ENCODE data around the gene FUT7. TPM values are rescaled to one million over a fixed set of nuclear protein-coding genes. Genes with fewer than 3 reads are reported as not detected.
A peak's percentile ranks its signal among the peaks of the same experiment; 100 is the strongest.

FUT7 gene
- total and polyA plus RNA-seq, 2 of the 13 experiments (the other 11 are each of a cell fraction or from before 2014, with no cell fraction given), result 0.05 TPM; not detected in 1

DNA sequence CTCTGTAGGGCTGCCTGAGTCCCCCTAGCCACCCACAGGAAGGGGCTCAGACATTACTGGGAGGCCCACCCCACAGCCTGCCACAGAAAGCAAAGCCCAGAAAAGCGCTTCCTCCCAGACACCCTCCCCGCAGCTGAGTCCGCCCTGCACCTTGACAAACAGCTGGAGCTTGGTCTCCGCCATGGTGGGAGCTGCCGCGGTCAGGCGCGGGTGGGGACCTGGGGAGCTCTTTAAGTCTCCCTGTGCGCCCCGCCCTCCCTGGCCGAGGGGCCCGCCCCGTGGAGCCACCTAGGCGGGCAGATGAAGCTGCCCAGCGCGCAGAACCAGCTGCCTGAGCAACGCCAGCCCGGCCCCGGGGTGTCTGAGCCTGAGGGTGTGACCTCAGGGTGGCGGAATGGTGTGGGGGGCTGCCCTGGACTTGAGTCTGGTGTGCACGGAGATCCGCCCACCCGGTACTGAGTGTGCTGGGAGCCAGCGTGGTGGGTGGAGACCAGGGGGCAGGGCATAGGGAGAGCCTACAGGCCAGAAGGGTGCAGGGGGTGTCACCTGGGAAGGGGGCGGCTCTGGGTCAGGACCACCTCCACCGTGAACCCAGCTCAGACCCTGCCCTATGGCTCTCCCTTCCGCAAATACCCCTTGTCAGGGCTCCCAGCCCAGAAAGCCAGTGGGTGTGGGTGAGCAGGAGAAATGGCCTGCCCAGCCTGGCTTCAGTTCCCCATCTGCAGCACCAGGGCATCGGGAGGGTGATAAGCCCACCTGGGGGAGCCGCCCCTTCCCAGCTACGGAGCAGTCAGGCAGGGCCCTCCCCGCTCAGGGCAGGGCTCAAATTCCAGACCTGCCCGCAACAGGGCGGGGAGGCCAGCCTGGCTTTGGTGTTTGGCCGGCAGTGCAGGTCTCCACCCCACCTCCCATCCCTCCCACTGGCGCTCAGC lies 35.3 kb downstream of the FUT7 start, which contains the start of gene CLIC3 (continued):
- TF ChIP-seq THAP9 (CRISPR knock-in tag; IDR thresholded peaks at IDR 0.05; ENCODE audit: borderline replicate concordance) (peak; percentile 92), RELA (CRISPR knock-in tag; IDR thresholded peaks at IDR 0.05) (no peak), ZNF670 (CRISPR knock-in tag; IDR thresholded peaks at IDR 0.05; ENCODE audit: borderline replicate concordance) (no peak), THAP8 (CRISPR knock-in tag; IDR thresholded peaks at IDR 0.05; ENCODE audit: borderline replicate concordance) (no peak), NR2F1 (CRISPR knock-in tag; IDR thresholded peaks at IDR 0.05) (no peak), ZKSCAN8 (CRISPR knock-in tag; IDR thresholded peaks at IDR 0.05; ENCODE audit: borderline replicate concordance) (no peak), ZNF644 (CRISPR knock-in tag; IDR thresholded peaks at IDR 0.05; ENCODE audit: low read depth) (no peak), PRMT3 (CRISPR knock-in tag; IDR thresholded peaks at IDR 0.05; ENCODE audit: borderline replicate concordance, low read depth) (no peak), CENPX (CRISPR knock-in tag; IDR thresholded peaks at IDR 0.05) (no peak), ZNF580 (CRISPR knock-in tag; IDR thresholded peaks at IDR 0.05; ENCODE audit: borderline replicate concordance, low read depth) (no peak), ZNF766 (CRISPR knock-in tag; IDR thresholded peaks at IDR 0.05; ENCODE audit: borderline replicate concordance) (no peak), ZSCAN30 (CRISPR knock-in tag; IDR thresholded peaks at IDR 0.05) (no peak), ZNF510 (CRISPR knock-in tag; IDR thresholded peaks at IDR 0.05; ENCODE audit: low read depth) (0 out of 2 replicates have a peak, but pooled peaks have one; percentile 73)
- TF ChIP-seq, protein P1, sequence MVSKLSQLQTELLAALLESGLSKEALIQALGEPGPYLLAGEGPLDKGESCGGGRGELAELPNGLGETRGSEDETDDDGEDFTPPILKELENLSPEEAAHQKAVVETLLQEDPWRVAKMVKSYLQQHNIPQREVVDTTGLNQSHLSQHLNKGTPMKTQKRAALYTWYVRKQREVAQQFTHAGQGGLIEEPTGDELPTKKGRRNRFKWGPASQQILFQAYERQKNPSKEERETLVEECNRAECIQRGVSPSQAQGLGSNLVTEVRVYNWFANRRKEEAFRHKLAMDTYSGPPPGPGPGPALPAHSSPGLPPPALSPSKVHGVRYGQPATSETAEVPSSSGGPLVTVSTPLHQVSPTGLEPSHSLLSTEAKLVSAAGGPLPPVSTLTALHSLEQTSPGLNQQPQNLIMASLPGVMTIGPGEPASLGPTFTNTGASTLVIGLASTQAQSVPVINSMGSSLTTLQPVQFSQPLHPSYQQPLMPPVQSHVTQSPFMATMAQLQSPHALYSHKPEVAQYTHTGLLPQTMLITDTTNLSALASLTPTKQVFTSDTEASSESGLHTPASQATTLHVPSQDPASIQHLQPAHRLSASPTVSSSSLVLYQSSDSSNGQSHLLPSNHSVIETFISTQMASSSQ (IDR thresholded peaks at IDR 0.05; ENCODE audit: low read depth), result no peak
- TF ChIP-seq, protein P1 (CRISPR knock-in tag; IDR thresholded peaks at IDR 0.05; ENCODE audit: borderline replicate concordance), result 0 out of 2 replicates have a peak, but pooled peaks have one; percentile 24
- TF ChIP-seq, protein P2, sequence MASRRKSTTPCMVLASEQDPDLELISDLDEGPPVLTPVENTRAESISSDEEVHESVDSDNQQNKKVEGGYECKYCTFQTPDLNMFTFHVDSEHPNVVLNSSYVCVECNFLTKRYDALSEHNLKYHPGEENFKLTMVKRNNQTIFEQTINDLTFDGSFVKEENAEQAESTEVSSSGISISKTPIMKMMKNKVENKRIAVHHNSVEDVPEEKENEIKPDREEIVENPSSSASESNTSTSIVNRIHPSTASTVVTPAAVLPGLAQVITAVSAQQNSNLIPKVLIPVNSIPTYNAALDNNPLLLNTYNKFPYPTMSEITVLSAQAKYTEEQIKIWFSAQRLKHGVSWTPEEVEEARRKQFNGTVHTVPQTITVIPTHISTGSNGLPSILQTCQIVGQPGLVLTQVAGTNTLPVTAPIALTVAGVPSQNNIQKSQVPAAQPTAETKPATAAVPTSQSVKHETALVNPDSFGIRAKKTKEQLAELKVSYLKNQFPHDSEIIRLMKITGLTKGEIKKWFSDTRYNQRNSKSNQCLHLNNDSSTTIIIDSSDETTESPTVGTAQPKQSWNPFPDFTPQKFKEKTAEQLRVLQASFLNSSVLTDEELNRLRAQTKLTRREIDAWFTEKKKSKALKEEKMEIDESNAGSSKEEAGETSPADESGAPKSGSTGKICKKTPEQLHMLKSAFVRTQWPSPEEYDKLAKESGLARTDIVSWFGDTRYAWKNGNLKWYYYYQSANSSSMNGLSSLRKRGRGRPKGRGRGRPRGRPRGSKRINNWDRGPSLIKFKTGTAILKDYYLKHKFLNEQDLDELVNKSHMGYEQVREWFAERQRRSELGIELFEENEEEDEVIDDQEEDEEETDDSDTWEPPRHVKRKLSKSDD (CRISPR knock-in tag; IDR thresholded peaks at IDR 0.05; ENCODE audit: low read depth), result no peak
